ENCODE results near the gene MTCH2. TPM values are rescaled to one million over a fixed set of nuclear protein-coding genes. Genes with fewer than 3 reads are reported as not detected.
"Not testable (repeated sequence)": the region's sequence is repeated elsewhere in the genome, so short reads cannot be mapped to it uniquely, and the experiment has no call there.

Gene MTCH2
- total RNA-seq, 1 experiment from 2014 or later, result 88.1 TPM

GRCh38 chr11:47641600-47642098, 710 bp downstream of the MTCH2 start:
- Histone ChIP-seq H3K36me3 (ENCODE audit: low read depth, low read length) (peaks cover 10% of the 10 kb centered on the region), H3K27ac (ENCODE audit: low read length) (peak overlapping the region; percentile 62), H3K9me3 (ENCODE audit: low read length) (no peaks in the 10 kb centered on the region), H3K4me2 (ENCODE audit: low read length) (peak overlapping the region; percentile 82), H3K4me3 (ENCODE audit: low read length) (peak overlapping the region; percentile 88), H3F3A (ENCODE audit: low read length, unreplicated experiment) (no peaks in the 10 kb centered on the region), H2AFZ (ENCODE audit: low read length) (peak overlapping the region; percentile 83), H3K4me1 (ENCODE audit: insufficient read depth, low read length) (peaks cover 16% of the 10 kb centered on the region; the same call in 1 of the 2 replicates), H3K9ac (ENCODE audit: low read length) (peak overlapping the region; percentile 87), H4K20me1 (ENCODE audit: low read length) (no peaks in the 10 kb centered on the region), H3K27me3 (ENCODE audit: low read length) (no peaks in the 10 kb centered on the region), H3K79me2 (ENCODE audit: low read length) (peaks cover 34% of the 10 kb centered on the region), H3K9me2 (replicated peaks; ENCODE audit: low read length) (no peaks in the 10 kb centered on the region)
- intact Hi-C loops (cut with micrococcal nuclease), result loop anchor here (1.0 to 5.0 kb wide), 3 partner anchors 74 to 207 kb away; partner anchors contain the start of genes AGBL2, FNBP4 and NUP160
- TF ChIP-seq EZH2phosphoT487 (IDR thresholded peaks at IDR 0.05; ENCODE audit: borderline replicate concordance, low read length), result no peak
- TF ChIP-seq EZH2 (IDR thresholded peaks at IDR 0.05; ENCODE audit: low read length, unreplicated experiment), result no peak
- TF ChIP-seq, protein P1, sequence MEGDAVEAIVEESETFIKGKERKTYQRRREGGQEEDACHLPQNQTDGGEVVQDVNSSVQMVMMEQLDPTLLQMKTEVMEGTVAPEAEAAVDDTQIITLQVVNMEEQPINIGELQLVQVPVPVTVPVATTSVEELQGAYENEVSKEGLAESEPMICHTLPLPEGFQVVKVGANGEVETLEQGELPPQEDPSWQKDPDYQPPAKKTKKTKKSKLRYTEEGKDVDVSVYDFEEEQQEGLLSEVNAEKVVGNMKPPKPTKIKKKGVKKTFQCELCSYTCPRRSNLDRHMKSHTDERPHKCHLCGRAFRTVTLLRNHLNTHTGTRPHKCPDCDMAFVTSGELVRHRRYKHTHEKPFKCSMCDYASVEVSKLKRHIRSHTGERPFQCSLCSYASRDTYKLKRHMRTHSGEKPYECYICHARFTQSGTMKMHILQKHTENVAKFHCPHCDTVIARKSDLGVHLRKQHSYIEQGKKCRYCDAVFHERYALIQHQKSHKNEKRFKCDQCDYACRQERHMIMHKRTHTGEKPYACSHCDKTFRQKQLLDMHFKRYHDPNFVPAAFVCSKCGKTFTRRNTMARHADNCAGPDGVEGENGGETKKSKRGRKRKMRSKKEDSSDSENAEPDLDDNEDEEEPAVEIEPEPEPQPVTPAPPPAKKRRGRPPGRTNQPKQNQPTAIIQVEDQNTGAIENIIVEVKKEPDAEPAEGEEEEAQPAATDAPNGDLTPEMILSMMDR (conservative IDR thresholded peaks at IDR 0.05; ENCODE audit: low read depth, low read length), result no peak
- POLR2A ChIA-PET (ENCODE audit: unreplicated experiment), result no interaction called here
- TSS peak; percentile 70 for BruUV-seq (replicated peaks)
- ATAC-seq (no peak), DNase-seq (peak; percentile 6)
- CTCF ChIA-PET, result no interaction called here

DNA sequence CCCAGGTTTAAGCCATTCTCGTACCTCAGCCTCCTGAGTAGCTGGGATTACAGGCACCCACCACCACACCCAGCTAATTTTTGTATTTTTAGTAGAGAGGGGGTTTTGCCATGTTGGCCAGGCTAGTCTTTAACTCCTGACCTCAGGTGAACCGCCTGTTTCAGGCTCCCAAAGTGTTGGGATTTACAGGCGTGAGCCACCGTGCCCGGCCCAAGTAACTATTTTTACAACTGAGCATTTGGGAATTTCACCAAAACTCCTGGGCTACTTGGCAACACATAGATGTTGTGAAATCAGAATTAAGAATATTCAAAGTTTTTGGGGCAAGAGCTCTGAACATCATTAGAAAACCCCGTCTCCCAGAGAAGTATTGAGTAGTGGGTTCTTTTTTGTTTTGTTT, 1.9 kb downstream of the MTCH2 start:
- H3K9me3 ChIP-seq (ENCODE audit: low read length); H4K20me1 ChIP-seq (ENCODE audit: low read length); H3K27ac ChIP-seq (ENCODE audit: low read length); H3K9me2 ChIP-seq (replicated peaks; ENCODE audit: low read length); POLR2A ChIA-PET (ENCODE audit: unreplicated experiment); ATAC-seq; H3F3A ChIP-seq (ENCODE audit: low read length, unreplicated experiment); BruUV-seq (replicated peaks); CTCF ChIA-PET; H3K27me3 ChIP-seq (ENCODE audit: low read length): not testable (repeated sequence)
- peaks cover 10% of the 10 kb centered on the region for H3K36me3 ChIP-seq (ENCODE audit: low read depth, low read length)
- H3K4me1 ChIP-seq (ENCODE audit: insufficient read depth, low read length), result peaks cover 16% of the 10 kb centered on the region; the same call in 1 of the 2 replicates
- peak; percentile 9 for DNase-seq
- H3K79me2 ChIP-seq (ENCODE audit: low read length), result peaks cover 34% of the 10 kb centered on the region
- H2AFZ ChIP-seq (ENCODE audit: low read length), result peak overlapping the region; percentile 35
- peak overlapping the region; percentile 82 for H3K4me2 ChIP-seq (ENCODE audit: low read length)
- H3K9ac ChIP-seq (ENCODE audit: low read length), result peak overlapping the region; percentile 87
- intact Hi-C loops (cut with micrococcal nuclease), result loop anchor here (5.0 kb wide), 1 partner anchor 127 kb away; the partner anchor contains the start of gene FNBP4
- H3K4me3 ChIP-seq (ENCODE audit: low read length), result peak overlapping the region; percentile 88

DNA sequence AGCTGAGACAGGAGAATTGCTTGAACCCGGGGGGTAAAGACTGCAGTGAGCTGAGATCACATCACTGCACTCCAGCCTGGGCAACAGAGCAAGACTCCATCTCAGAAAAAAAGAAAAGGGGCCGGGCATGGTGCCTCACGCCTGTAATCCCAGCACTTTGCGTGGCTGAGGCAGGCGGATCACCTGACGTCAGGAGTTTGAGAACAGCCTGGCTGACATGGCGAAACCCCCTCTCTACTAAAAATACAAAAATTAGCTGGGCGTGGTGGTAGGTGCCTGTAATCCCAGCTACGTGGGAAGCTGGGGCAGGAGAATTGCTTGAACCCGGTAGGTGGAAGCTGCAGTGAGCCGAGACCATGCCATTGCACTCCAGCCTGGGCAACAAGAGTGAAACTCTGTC, 6.0 kb downstream of the MTCH2 start:
- H3F3A ChIP-seq (ENCODE audit: low read length, unreplicated experiment); H3K9me2 ChIP-seq (replicated peaks; ENCODE audit: low read length); BruUV-seq (replicated peaks); H3K27me3 ChIP-seq (ENCODE audit: low read length); H3K4me1 ChIP-seq (ENCODE audit: insufficient read depth, low read length); H3K27ac ChIP-seq (ENCODE audit: low read length); H3K4me3 ChIP-seq (ENCODE audit: low read length); POLR2A ChIA-PET (ENCODE audit: unreplicated experiment); H3K9ac ChIP-seq (ENCODE audit: low read length); DNase-seq; H3K4me2 ChIP-seq (ENCODE audit: low read length); CTCF ChIA-PET; H3K9me3 ChIP-seq (ENCODE audit: low read length); ATAC-seq; H2AFZ ChIP-seq (ENCODE audit: low read length); intact Hi-C loops (cut with micrococcal nuclease); H4K20me1 ChIP-seq (ENCODE audit: low read length): not testable (repeated sequence)
- Histone ChIP-seq H3K79me2 (ENCODE audit: low read length) (peaks cover 25% of the 10 kb centered on the region), H3K36me3 (ENCODE audit: low read depth, low read length) (peaks cover 29% of the 10 kb centered on the region)

DNA sequence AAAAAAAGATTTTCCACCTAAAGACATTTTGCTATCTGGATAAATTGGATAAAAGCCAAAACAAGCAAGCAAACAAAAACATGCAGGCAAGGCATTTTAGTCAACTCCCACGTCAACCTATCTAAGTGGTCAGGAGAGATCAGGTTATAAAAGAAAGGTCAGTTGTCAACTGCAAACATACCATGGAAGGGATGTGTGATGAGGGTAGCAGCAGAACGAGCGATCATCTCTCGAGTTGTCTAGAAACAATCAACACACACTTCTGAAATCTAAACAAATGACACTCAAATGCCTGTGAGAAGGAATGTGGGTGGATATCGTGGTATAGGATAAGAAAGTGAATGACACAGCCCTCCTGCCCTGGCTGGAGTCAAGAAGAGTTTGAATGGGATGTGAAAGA, 10.9 kb downstream of the MTCH2 start:
- no peaks in the 10 kb centered on the region for H3K9me3 ChIP-seq (ENCODE audit: low read length)
- BruUV-seq (replicated peaks), result no TSS peak
- ChIA-PET CTCF (no interaction called here), POLR2A (ENCODE audit: unreplicated experiment) (no interaction called here)
- H3K27me3 ChIP-seq (ENCODE audit: low read length), result no peaks in the 10 kb centered on the region
- H3K4me1 ChIP-seq (ENCODE audit: insufficient read depth, low read length), result no peaks in the 10 kb centered on the region
- ATAC-seq, result no peak
- peaks cover 34% of the 10 kb centered on the region for H3K36me3 ChIP-seq (ENCODE audit: low read depth, low read length)
- no peak for TF ChIP-seq EZH2 (IDR thresholded peaks at IDR 0.05; ENCODE audit: low read length, unreplicated experiment)
- no peak for TF ChIP-seq EZH2phosphoT487 (IDR thresholded peaks at IDR 0.05; ENCODE audit: borderline replicate concordance, low read length)
- TF ChIP-seq, protein P1 (conservative IDR thresholded peaks at IDR 0.05; ENCODE audit: low read depth, low read length), result no peak
- no peak overlapping the region for H3K4me3 ChIP-seq (ENCODE audit: low read length)
- no peaks in the 10 kb centered on the region for H3K79me2 ChIP-seq (ENCODE audit: low read length)
- H3K4me2 ChIP-seq (ENCODE audit: low read length), result no peak overlapping the region
- no peak overlapping the region for H2AFZ ChIP-seq (ENCODE audit: low read length)
- DNase-seq, result no peak
- H3K9me2 ChIP-seq (replicated peaks; ENCODE audit: low read length), result no peaks in the 10 kb centered on the region
- H3K27ac ChIP-seq (ENCODE audit: low read length), result no peak overlapping the region
- H3K9ac ChIP-seq (ENCODE audit: low read length), result no peak overlapping the region
- H3F3A ChIP-seq (ENCODE audit: low read length, unreplicated experiment), result no peaks in the 10 kb centered on the region
- intact Hi-C loops (cut with micrococcal nuclease), result no loop called here
- no peaks in the 10 kb centered on the region for H4K20me1 ChIP-seq (ENCODE audit: low read length)

All from PC-3 (cell line).